Ishikawa (cell line): ENCODE measurements around the gene NIPSNAP3A.

ENCODE experiments used
- CEBPB ChIP-seq: IDR thresholded peaks from 2 replicates; pipeline ENCODE4 v1.6.1; 2012
- CREB1 ChIP-seq: IDR thresholded peaks from 2 replicates; pipeline ENCODE4 v1.6.1; 2012; ENCODE audit warnings: low read depth
- EGR1 ChIP-seq: IDR thresholded peaks from 2 replicates; pipeline ENCODE4 v1.6.1; 2012
- EP300 ChIP-seq: IDR thresholded peaks from 2 replicates; pipeline ENCODE4 v1.6.1; 2012; ENCODE audit warnings: borderline replicate concordance
- FOXM1 ChIP-seq: IDR thresholded peaks from 2 replicates; pipeline ENCODE4 v1.6.1; 2012; ENCODE audit warnings: low read depth, borderline replicate concordance
- MAX ChIP-seq: IDR thresholded peaks from 2 replicates; pipeline ENCODE4 v1.6.1; 2012
- NFIC ChIP-seq: IDR thresholded peaks from 2 replicates; pipeline ENCODE4 v1.6.1; 2012
- RAD21 ChIP-seq: IDR thresholded peaks from 2 replicates; pipeline ENCODE4 v1.6.1; 2012; ENCODE audit warnings: low read depth
- REST ChIP-seq: IDR thresholded peaks from 2 replicates; pipeline ENCODE4 v1.6.1; 2012; ENCODE audit warnings: low read depth, mild to moderate bottlenecking
- TAF1 ChIP-seq: IDR thresholded peaks from 2 replicates; pipeline ENCODE4 v1.6.1; 2012; ENCODE audit warnings: low read depth, mild to moderate bottlenecking
- TCF12 ChIP-seq: IDR thresholded peaks from 2 replicates; pipeline ENCODE4 v1.6.1; 2012; ENCODE audit warnings: low read depth
- TEAD4 ChIP-seq: IDR thresholded peaks from 2 replicates; pipeline ENCODE4 v1.6.1; 2012
- USF1 ChIP-seq: IDR thresholded peaks from 2 replicates; pipeline ENCODE4 v1.6.1; 2012
- YY1 ChIP-seq: IDR thresholded peaks from 2 replicates; pipeline ENCODE4 v1.6.1; 2012; ENCODE audit warnings: low read depth
- ZBTB7A ChIP-seq: IDR thresholded peaks from 2 replicates; pipeline ENCODE4 v1.6.1; 2012; ENCODE audit warnings: low read depth

The NIPSNAP3A gene

GRCh38 chr9:104747565-104748358 is at the start of gene NIPSNAP3A:
Gene NIPSNAP3A (plus strand): TSS chr9:104747683. CDS start chr9:104747793, 110 bp downstream.
- 0 out of 2 replicates have a peak, but pooled peaks have one; percentile 21 for TF ChIP-seq USF1
- TF ChIP-seq TEAD4: no peak
- peak; percentile 52; the same call in 1 of the 2 replicates for TF ChIP-seq YY1
- TF ChIP-seq MAX: peak; percentile 3; the same call in 1 of the 2 replicates
- TF ChIP-seq CREB1: no peak
- peak; percentile 47; the same call in 1 of the 2 replicates for TF ChIP-seq ZBTB7A
- no peak for TF ChIP-seq EGR1
- peak; percentile 78 for TF ChIP-seq TAF1
- TF ChIP-seq EP300: no peak
- TF ChIP-seq FOXM1: no peak
- no peak for TF ChIP-seq CEBPB
- TF ChIP-seq REST: no peak
- TF ChIP-seq RAD21: no peak
- peak; percentile 36; the same call in 1 of the 2 replicates for TF ChIP-seq TCF12
- TF ChIP-seq NFIC: no peak

GRCh38 chr9:104700306-104700705 is 47.2 kb upstream of the NIPSNAP3A start:
- TF ChIP-seq TEAD4 (no peak), EGR1 (no peak), CEBPB (no peak), YY1 (no peak), EP300 (no peak), TCF12 (no peak), USF1 (no peak), MAX (no peak), CREB1 (no peak), NFIC (no peak), FOXM1 (no peak), ZBTB7A (no peak), RAD21 (no peak), TAF1 (no peak), REST (no peak)

- TF ChIP-seq RAD21 (no peak), REST (no peak), NFIC (no peak), CEBPB (no peak), MAX (no peak), FOXM1 (no peak), ZBTB7A (no peak), TAF1 (no peak), CREB1 (no peak), USF1 (no peak), YY1 (no peak), EP300 (no peak), TEAD4 (no peak), TCF12 (no peak), EGR1 (no peak)
Observed at GRCh38 chr9:104711604-104712003, 35.9 kb upstream of the NIPSNAP3A start.
